Omental fat pad (tissue), 4 donors: ENCODE measurements around the gene EBF3. TPM values are rescaled to one million over a fixed set of nuclear protein-coding genes. Genes with fewer than 3 reads are reported as not detected.

ENCODE experiments used
- ATAC-seq: fragments of 150-250 bp; one replicate; pipeline ENCODE4 v1.9.1; 2016; ENCODE audit warnings: mild to moderate bottlenecking, moderate library complexity; ENCODE audit not compliant: low FRiP score
- DNase-seq: peaks from one replicate; pipeline ENCODE4 v3.0.0-alpha.2; 2019; ENCODE audit warnings: low spot score
- CTCF ChIP-seq, 3 donors: fragments of 450-650 bp; IDR thresholded peaks; one replicate each; pipeline ENCODE4 v1.5.1; 2016 to 2017; ENCODE audit warnings: antibody characterized with exemption in 3 of 3, mild to moderate bottlenecking in 3 of 3, moderate library complexity in 2 of 3
- total RNA-seq, 4 donors: library from RNA; depleted of rRNA; stranded (reverse); fragments of >200 nt; gene quantifications; one replicate each; pipeline ENCODE4 v1.1.0, GENCODE V29; 2016

EBF3 gene
- total RNA-seq, 4 donors from 2014 or later, result 4.0 to 50.8 (median 18.8) TPM

- no peak for DNase-seq
- no peak for ATAC-seq
- no peak for TF ChIP-seq CTCF (IDR thresholded peaks at IDR 0.05)
These were observed 75.9 kb downstream of the EBF3 start for GRCh38 chr10:129887986-129888783.

GRCh38 chr10:129887381-129887905 lies 76.6 kb downstream of the EBF3 start:
- no peak for DNase-seq
- ATAC-seq, result no peak
- no peak for TF ChIP-seq CTCF (IDR thresholded peaks at IDR 0.05)

- no peak for ATAC-seq
- no peak for DNase-seq
- no peak for TF ChIP-seq CTCF (IDR thresholded peaks at IDR 0.05)
These were observed 77.8 kb downstream of the EBF3 start for GRCh38 chr10:129886263-129886662.

- ATAC-seq, result no peak
- no peak for DNase-seq
- no peak for TF ChIP-seq CTCF (IDR thresholded peaks at IDR 0.05)
These were observed 78.5 kb downstream of the EBF3 start for GRCh38 chr10:129885526-129885925.

GRCh38 chr10:129884398-129885078 lies 79.5 kb downstream of the EBF3 start:
- DNase-seq (no peak), ATAC-seq (no peak)
- TF ChIP-seq CTCF (IDR thresholded peaks at IDR 0.05), result no peak

- DNase-seq, result no peak
- no peak for TF ChIP-seq CTCF (IDR thresholded peaks at IDR 0.05)
- ATAC-seq, result no peak
These were observed 80.3 kb downstream of the EBF3 start for GRCh38 chr10:129883626-129884397.
